Natural killer cell (primary cell): Measurements from ENCODE around the gene JCHAIN. TPM values are rescaled to one million over a fixed set of nuclear protein-coding genes. Genes with fewer than 3 reads are reported as not detected.

ENCODE experiments used
- ATAC-seq, 3 donors: fragments of 150-1000 bp in 2 of 3; fragments of 200-7000 bp in 1 of 3; cut with Tn5 transposase; 1 replicate in 1 of 3; 2 replicates in 2 of 3; pipeline ENCODE4 v1.10.0; 2021; ENCODE audit warnings: mild to moderate bottlenecking in 2 of 3, moderate library complexity in 2 of 3
- DNase-seq, 2 donors: peaks; one replicate each; pipeline versions ENCODE4 v3.0.0 to v3.0.0-alpha.2; 2013 to 2021; ENCODE audit warnings: mixed read lengths in 1 of 2
- H3K27ac ChIP-seq: one replicate; pipeline ENCODE4 v1.5.1; 2013; ENCODE audit warnings: mild to moderate bottlenecking, low read length
- H3K27me3 ChIP-seq: one replicate; pipeline ENCODE4 v1.6.1; 2013; ENCODE audit warnings: low read length; ENCODE audit not compliant: control insufficient read depth, insufficient read depth
- H3K36me3 ChIP-seq: one replicate; pipeline ENCODE4 v1.6.1; 2013; ENCODE audit warnings: low read length; ENCODE audit not compliant: control insufficient read depth, insufficient read depth
- H3K4me1 ChIP-seq: one replicate; pipeline ENCODE4 v1.6.1; 2013; ENCODE audit warnings: low read length; ENCODE audit not compliant: control insufficient read depth, insufficient read depth
- H3K4me3 ChIP-seq: one replicate; pipeline ENCODE4 v1.5.1; 2013; ENCODE audit warnings: low read length
- H3K9me3 ChIP-seq: one replicate; pipeline ENCODE4 v1.6.1; 2013; ENCODE audit warnings: low read length; ENCODE audit not compliant: control insufficient read depth, insufficient read depth
- H3K27ac Mint-ChIP-seq, 2 donors: one replicate each; pipeline ENCODE4 v1.8.0; 2022; ENCODE audit warnings: mild to moderate bottlenecking in 2 of 2, mixed read lengths in 2 of 2, moderate library complexity in 1 of 2
- H3K27me3 Mint-ChIP-seq, 2 donors: one replicate each; pipeline ENCODE4 v1.8.0; 2022; ENCODE audit warnings: low read depth in 2 of 2, mixed read lengths in 2 of 2
- H3K36me3 Mint-ChIP-seq: one replicate; pipeline ENCODE4 v1.8.0; 2022; ENCODE audit warnings: mixed read lengths
- H3K4me1 Mint-ChIP-seq, 2 donors: one replicate each; pipeline ENCODE4 v1.8.0; 2022; ENCODE audit warnings: mixed read lengths in 2 of 2
- H3K4me3 Mint-ChIP-seq: one replicate; pipeline ENCODE4 v1.8.0; 2022; ENCODE audit warnings: mild to moderate bottlenecking, moderate library complexity, mixed read lengths
- H3K9me3 Mint-ChIP-seq, 2 donors: one replicate each; pipeline ENCODE4 v1.8.0; 2022; ENCODE audit warnings: mixed read lengths in 2 of 2
- WGBS: methylation state at CpG from one replicate; pipeline ENCODE4 v1.1.7; 2013; ENCODE audit warnings: missing lambda C conversion rate; ENCODE audit not compliant: insufficient coverage; 5-methylcytosine and 5-hydroxymethylcytosine counted together
- intact Hi-C: fragments of 100-400 bp; cut with micrococcal nuclease; formaldehyde crosslinking; loops from one replicate; pipeline ENCODE4 v1.14.2; 2022
- total RNA-seq, 4 donors: library from RNA; stranded (reverse); fragments of 120-200 nt in 1 of 4; gene quantifications; one replicate each; pipeline versions ENCODE4 v1.2.3 to v1.2.4, GENCODE V29; 2013 to 2022
- TF ChIP-seq, protein P1 (sequence below): fragments of 200-600 bp; IDR thresholded peaks from one replicate; pipeline ENCODE4 v1.8.0; 2022; ENCODE audit warnings: antibody characterized with exemption

Gene JCHAIN
- total RNA-seq, 3 donors from 2014 or later (not counting 1 experiment from before 2014, with no cell fraction given) = 1.6 to 1,035 (median 3.5) TPM

DNA sequence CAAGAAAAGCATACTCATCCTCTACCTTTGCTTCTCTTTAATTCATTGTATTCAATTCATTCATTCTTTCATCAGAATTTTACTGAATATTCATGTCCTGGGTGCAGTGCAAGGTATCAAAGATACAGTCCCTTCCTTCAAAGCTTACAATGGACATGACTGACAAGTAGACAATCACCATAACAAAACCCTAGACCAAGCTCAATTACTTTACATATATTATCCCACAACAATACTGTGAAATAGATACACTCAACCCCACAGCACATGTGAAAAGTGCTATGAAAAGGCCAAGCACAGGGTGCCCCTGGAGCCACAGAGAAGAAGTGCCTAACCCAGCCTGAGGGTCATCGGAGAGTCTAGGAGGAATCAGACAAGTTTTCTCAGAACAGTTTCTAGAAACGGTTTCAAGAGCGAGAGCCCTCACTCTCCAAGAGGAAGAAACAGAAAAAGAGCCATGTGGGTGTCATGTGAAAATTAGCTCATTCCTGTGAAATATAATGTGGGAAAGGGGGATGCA is 58.9 kb downstream of the JCHAIN start:
- Histone ChIP-seq H3K4me3 (no peak overlapping the region), H3K36me3 (no peaks in the 10 kb centered on the region), H3K4me1 (no peaks in the 10 kb centered on the region), H3K27me3 (no peaks in the 10 kb centered on the region), H3K9me3 (no peaks in the 10 kb centered on the region), H3K27ac (no peak overlapping the region)
- H3K27me3 Mint-ChIP-seq = peaks cover 0 to 3% of the 10 kb centered on the region in 2 donors
- ATAC-seq = no peak
- H3K36me3 Mint-ChIP-seq = no peaks in the 10 kb centered on the region
- TF ChIP-seq, protein P1, sequence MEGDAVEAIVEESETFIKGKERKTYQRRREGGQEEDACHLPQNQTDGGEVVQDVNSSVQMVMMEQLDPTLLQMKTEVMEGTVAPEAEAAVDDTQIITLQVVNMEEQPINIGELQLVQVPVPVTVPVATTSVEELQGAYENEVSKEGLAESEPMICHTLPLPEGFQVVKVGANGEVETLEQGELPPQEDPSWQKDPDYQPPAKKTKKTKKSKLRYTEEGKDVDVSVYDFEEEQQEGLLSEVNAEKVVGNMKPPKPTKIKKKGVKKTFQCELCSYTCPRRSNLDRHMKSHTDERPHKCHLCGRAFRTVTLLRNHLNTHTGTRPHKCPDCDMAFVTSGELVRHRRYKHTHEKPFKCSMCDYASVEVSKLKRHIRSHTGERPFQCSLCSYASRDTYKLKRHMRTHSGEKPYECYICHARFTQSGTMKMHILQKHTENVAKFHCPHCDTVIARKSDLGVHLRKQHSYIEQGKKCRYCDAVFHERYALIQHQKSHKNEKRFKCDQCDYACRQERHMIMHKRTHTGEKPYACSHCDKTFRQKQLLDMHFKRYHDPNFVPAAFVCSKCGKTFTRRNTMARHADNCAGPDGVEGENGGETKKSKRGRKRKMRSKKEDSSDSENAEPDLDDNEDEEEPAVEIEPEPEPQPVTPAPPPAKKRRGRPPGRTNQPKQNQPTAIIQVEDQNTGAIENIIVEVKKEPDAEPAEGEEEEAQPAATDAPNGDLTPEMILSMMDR = no peak
- WGBS = 84% methylated on average over 3 of the region's 3 CpGs
- no peak overlapping the region for H3K4me3 Mint-ChIP-seq
- no peaks in the 10 kb centered on the region for H3K4me1 Mint-ChIP-seq
- no peak for DNase-seq
- intact Hi-C loops = no loop called here
- no peaks in the 10 kb centered on the region for H3K9me3 Mint-ChIP-seq
- H3K27ac Mint-ChIP-seq = no peak overlapping the region

DNA sequence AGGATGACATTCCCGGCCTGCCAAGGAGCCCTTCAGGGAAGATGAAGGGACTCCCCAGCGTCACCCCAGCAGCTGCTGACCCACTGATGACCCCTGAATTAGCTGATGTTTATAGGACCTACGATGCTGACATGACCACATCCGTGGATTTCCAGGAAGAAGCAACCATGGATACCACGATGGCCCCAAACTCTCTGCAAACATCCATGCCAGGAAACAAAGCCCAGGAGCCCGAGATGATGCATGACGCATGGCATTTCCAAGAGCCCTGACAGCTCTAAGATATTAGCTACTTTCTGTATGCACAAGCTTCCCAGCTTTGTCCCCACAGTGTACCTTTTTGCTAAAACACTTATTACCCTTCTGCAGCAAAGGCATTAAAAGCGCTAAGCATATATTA is 59.8 kb downstream of the JCHAIN start:
- H3K9me3 ChIP-seq = no peaks in the 10 kb centered on the region
- Mint-ChIP-seq H3K4me3 (no peak overlapping the region), H3K9me3 (no peaks in the 10 kb centered on the region), H3K4me1 (no peaks in the 10 kb centered on the region), H3K36me3 (no peaks in the 10 kb centered on the region), H3K27ac (no peak overlapping the region), H3K27me3 (no peaks in the 10 kb centered on the region)
- no peak overlapping the region for H3K27ac ChIP-seq
- TF ChIP-seq, protein P1 = no peak
- no peaks in the 10 kb centered on the region for H3K36me3 ChIP-seq
- no peaks in the 10 kb centered on the region for H3K27me3 ChIP-seq
- intact Hi-C loops = no loop called here
- no peak for DNase-seq
- WGBS = 90% methylated on average over 7 of the region's 8 CpGs
- H3K4me3 ChIP-seq = no peak overlapping the region
- ATAC-seq = no peak
- H3K4me1 ChIP-seq = no peaks in the 10 kb centered on the region

Other genes with a start within 250 kb of the JCHAIN start
- not detected for gene MUC7, start 194.3 kb downstream of the JCHAIN start, total RNA-seq
- gene AMTN, start 147.9 kb downstream of the JCHAIN start, total RNA-seq = not detected
- gene AMBN, start 74.3 kb downstream of the JCHAIN start, total RNA-seq = not detected
- not detected for gene ENAM, start 37.8 kb downstream of the JCHAIN start, total RNA-seq
- gene UTP3, start 22.0 kb upstream of the JCHAIN start, total RNA-seq = 10 to 100 TPM; 22.3 to 23.1 (median 22.6) TPM
- gene RUFY3, start 55.5 kb upstream of the JCHAIN start, total RNA-seq = 10 to 100 TPM; 31.6 to 38.1 (median 33.4) TPM
- 10 to 100 TPM; 33.4 to 50.8 (median 43.0) TPM for gene GRSF1, start 173.4 kb upstream of the JCHAIN start, total RNA-seq
- gene MOB1B, start 235.9 kb upstream of the JCHAIN start, total RNA-seq = 10 to 100 TPM; 15.1 to 23.6 (median 22.6) TPM